HepG2 (cell line): Measurements from ENCODE around the gene TULP3. TPM values are rescaled to one million over a fixed set of nuclear protein-coding genes. Genes with fewer than 3 reads are reported as not detected.

Experiments used
- DMTF1 ChIP-seq: sonication (generic); formaldehyde crosslinking; IDR thresholded peaks from 2 replicates; pipeline ENCODE4 v1.4.0; 2020; ENCODE audit warnings: mild to moderate bottlenecking, missing genetic modification reagents
- GRHL1 ChIP-seq: sonication (generic); formaldehyde crosslinking; conservative IDR thresholded peaks from 2 replicates; pipeline ENCODE4 v1.8.0; 2022; ENCODE audit warnings: missing genetic modification reagents
- HNRNPLL ChIP-seq: fragments of 200-400 bp; formaldehyde crosslinking; IDR thresholded peaks from 2 replicates; pipeline ENCODE4 v1.6.1; 2017; ENCODE audit warnings: mild to moderate bottlenecking, low read depth, low read length; ENCODE audit not compliant: poor library complexity, severe bottlenecking
- KDM1A ChIP-seq: IDR thresholded peaks from 2 replicates; pipeline ENCODE4 v1.6.1; 2016; ENCODE audit warnings: missing compliant biosample characterization
- NRL ChIP-seq: sonication (generic); formaldehyde crosslinking; IDR thresholded peaks from 2 replicates; pipeline ENCODE4 v1.5.0; 2020; ENCODE audit warnings: missing genetic modification reagents, mild to moderate bottlenecking, moderate library complexity, borderline replicate concordance
- PCBP1 ChIP-seq: fragments of 200-400 bp; formaldehyde crosslinking; IDR thresholded peaks from 2 replicates; pipeline ENCODE4 v1.6.1; 2017; ENCODE audit warnings: mild to moderate bottlenecking, low read depth, low read length, borderline replicate concordance
- SP5 ChIP-seq: IDR thresholded peaks from 2 replicates; pipeline ENCODE4 v1.6.1; 2016; ENCODE audit warnings: low read depth, borderline replicate concordance
- TAF1 ChIP-seq: sonication (generic); formaldehyde crosslinking; IDR thresholded peaks from 2 replicates; pipeline ENCODE4 v1.4.0; 2020; ENCODE audit warnings: missing genetic modification reagents
- ZNF232 ChIP-seq: sonication (generic); formaldehyde crosslinking; IDR thresholded peaks from 2 replicates; pipeline ENCODE4 v1.4.0; 2020; ENCODE audit warnings: missing genetic modification reagents, borderline replicate concordance
- ZNF547 ChIP-seq: sonication (generic); formaldehyde crosslinking; IDR thresholded peaks from 2 replicates; pipeline ENCODE4 v1.5.1; 2020; ENCODE audit warnings: mild to moderate bottlenecking, missing genetic modification reagents
- ZNF644 ChIP-seq: IDR thresholded peaks from 2 replicates; pipeline ENCODE4 v1.6.1; 2016; ENCODE audit warnings: low read depth
- ZNF652 ChIP-seq: IDR thresholded peaks from 2 replicates; pipeline ENCODE4 v1.6.1; 2016; ENCODE audit warnings: low read depth, borderline replicate concordance
- ZNF720 ChIP-seq: sonication (generic); formaldehyde crosslinking; IDR thresholded peaks from 2 replicates; pipeline ENCODE4 v1.4.0; 2020; ENCODE audit warnings: missing genetic modification reagents
- ZNF766 ChIP-seq: sonication (generic); formaldehyde crosslinking; IDR thresholded peaks from 2 replicates; pipeline ENCODE4 v1.5.0; 2020; ENCODE audit warnings: missing genetic modification reagents, borderline replicate concordance
- polyA plus RNA-seq, 8 experiments: library from polyadenylated mRNA; depleted of rRNA in 3 of 8; stranded (reverse) in 7 of 8; unstranded in 1 of 8; fragments of >200 nt; fragmentation: Illumina TruSeq in 4 of 8; extraction: Trizol in 4 of 8; gene quantifications; 2 replicates each; pipeline versions ENCODE4 v1.2.1 to v1.2.3, GENCODE V29; 2011 to 2016; ENCODE audit warnings: low read depth in 4 of 8, missing spikeins in 1 of 8, mixed read lengths in 1 of 8; ENCODE audit not compliant: insufficient read depth in 1 of 8
- total RNA-seq, 5 experiments: library from RNA; depleted of rRNA; stranded (reverse); fragments of >200 nt; fragmentation: Illumina TruSeq; extraction: Trizol; gene quantifications; 2 replicates each; pipeline ENCODE4 v1.2.3, GENCODE V29; 2016; ENCODE audit warnings: low read depth in 1 of 5
- TF ChIP-seq, protein P1 (sequence below): sonication (generic); formaldehyde crosslinking; IDR thresholded peaks from 2 replicates; pipeline ENCODE4 v1.4.0; 2020; ENCODE audit warnings: missing genetic modification reagents
- TF ChIP-seq, protein P2 (sequence below): IDR thresholded peaks from 2 replicates; pipeline ENCODE4 v1.6.1; 2016; ENCODE audit warnings: low read depth, missing genetic modification reagents, missing compliant biosample characterization

The TULP3 gene
- total and polyA plus RNA-seq, 2 of the 13 experiments (the other 11 are each of a cell fraction or from before 2014, with no cell fraction given) = 11.2 to 13.2 TPM

GRCh38 chr12:2963154-2963759 is 72.6 kb downstream of the TULP3 start (continued):
- TF ChIP-seq PCBP1 (no peak), NRL (CRISPR knock-in tag) (no peak; the same call in 1 of the 2 replicates), KDM1A (CRISPR knock-in tag) (no peak), ZNF644 (CRISPR knock-in tag) (peak; percentile 91), ZNF547 (CRISPR knock-in tag) (no peak), ZNF766 (CRISPR knock-in tag) (no peak; the same call in 1 of the 2 replicates), DMTF1 (no peak), GRHL1 (no peak), TAF1 (CRISPR knock-in tag) (no peak), ZNF652 (peak; percentile 94), ZNF720 (CRISPR knock-in tag) (no peak), HNRNPLL (no peak), ZNF232 (CRISPR knock-in tag) (no peak), SP5 (CRISPR knock-in tag) (peak; percentile 90)
- TF ChIP-seq, protein P1, sequence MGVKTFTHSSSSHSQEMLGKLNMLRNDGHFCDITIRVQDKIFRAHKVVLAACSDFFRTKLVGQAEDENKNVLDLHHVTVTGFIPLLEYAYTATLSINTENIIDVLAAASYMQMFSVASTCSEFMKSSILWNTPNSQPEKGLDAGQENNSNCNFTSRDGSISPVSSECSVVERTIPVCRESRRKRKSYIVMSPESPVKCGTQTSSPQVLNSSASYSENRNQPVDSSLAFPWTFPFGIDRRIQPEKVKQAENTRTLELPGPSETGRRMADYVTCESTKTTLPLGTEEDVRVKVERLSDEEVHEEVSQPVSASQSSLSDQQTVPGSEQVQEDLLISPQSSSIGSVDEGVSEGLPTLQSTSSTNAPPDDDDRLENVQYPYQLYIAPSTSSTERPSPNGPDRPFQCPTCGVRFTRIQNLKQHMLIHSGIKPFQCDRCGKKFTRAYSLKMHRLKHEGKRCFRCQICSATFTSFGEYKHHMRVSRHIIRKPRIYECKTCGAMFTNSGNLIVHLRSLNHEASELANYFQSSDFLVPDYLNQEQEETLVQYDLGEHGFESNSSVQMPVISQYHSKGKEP (CRISPR knock-in tag) = no peak
- TF ChIP-seq, protein P2, sequence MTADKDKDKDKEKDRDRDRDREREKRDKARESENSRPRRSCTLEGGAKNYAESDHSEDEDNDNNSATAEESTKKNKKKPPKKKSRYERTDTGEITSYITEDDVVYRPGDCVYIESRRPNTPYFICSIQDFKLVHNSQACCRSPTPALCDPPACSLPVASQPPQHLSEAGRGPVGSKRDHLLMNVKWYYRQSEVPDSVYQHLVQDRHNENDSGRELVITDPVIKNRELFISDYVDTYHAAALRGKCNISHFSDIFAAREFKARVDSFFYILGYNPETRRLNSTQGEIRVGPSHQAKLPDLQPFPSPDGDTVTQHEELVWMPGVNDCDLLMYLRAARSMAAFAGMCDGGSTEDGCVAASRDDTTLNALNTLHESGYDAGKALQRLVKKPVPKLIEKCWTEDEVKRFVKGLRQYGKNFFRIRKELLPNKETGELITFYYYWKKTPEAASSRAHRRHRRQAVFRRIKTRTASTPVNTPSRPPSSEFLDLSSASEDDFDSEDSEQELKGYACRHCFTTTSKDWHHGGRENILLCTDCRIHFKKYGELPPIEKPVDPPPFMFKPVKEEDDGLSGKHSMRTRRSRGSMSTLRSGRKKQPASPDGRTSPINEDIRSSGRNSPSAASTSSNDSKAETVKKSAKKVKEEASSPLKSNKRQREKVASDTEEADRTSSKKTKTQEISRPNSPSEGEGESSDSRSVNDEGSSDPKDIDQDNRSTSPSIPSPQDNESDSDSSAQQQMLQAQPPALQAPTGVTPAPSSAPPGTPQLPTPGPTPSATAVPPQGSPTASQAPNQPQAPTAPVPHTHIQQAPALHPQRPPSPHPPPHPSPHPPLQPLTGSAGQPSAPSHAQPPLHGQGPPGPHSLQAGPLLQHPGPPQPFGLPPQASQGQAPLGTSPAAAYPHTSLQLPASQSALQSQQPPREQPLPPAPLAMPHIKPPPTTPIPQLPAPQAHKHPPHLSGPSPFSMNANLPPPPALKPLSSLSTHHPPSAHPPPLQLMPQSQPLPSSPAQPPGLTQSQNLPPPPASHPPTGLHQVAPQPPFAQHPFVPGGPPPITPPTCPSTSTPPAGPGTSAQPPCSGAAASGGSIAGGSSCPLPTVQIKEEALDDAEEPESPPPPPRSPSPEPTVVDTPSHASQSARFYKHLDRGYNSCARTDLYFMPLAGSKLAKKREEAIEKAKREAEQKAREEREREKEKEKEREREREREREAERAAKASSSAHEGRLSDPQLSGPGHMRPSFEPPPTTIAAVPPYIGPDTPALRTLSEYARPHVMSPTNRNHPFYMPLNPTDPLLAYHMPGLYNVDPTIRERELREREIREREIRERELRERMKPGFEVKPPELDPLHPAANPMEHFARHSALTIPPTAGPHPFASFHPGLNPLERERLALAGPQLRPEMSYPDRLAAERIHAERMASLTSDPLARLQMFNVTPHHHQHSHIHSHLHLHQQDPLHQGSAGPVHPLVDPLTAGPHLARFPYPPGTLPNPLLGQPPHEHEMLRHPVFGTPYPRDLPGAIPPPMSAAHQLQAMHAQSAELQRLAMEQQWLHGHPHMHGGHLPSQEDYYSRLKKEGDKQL (CRISPR knock-in tag) = no peak; the same call in 1 of the 2 replicates
